Sigmoid colon (tissue), 4 donors: ENCODE data around the gene SDK1.

Experiments used
- CTCF ChIP-seq, 4 experiments: fragments of 450-650 bp in 3 of 4; fragments of 200-600 bp in 1 of 4; IDR thresholded peaks; one replicate each; pipeline ENCODE4 v1.5.1; 2016 to 2019; ENCODE audit warnings: antibody characterized with exemption in 4 of 4, mild to moderate bottlenecking in 3 of 4, moderate library complexity in 2 of 4
- EP300 ChIP-seq, 4 donors: sonication (generic); formaldehyde crosslinking; IDR thresholded peaks; one replicate each; pipeline ENCODE4 v1.6.1; 2017; ENCODE audit warnings: antibody characterized with exemption in 4 of 4
- POLR2A ChIP-seq, 2 donors: fragments of 450-650 bp; IDR thresholded peaks; one replicate each; pipeline ENCODE4 v1.6.1; 2016; ENCODE audit warnings: antibody characterized with exemption in 2 of 2, mild to moderate bottlenecking in 2 of 2, moderate library complexity in 2 of 2
- POLR2AphosphoS5 ChIP-seq, 4 donors: sonication (generic); formaldehyde crosslinking; IDR thresholded peaks; one replicate each; pipeline ENCODE4 v1.6.1; 2017; ENCODE audit warnings: antibody characterized with exemption in 4 of 4

DNA sequence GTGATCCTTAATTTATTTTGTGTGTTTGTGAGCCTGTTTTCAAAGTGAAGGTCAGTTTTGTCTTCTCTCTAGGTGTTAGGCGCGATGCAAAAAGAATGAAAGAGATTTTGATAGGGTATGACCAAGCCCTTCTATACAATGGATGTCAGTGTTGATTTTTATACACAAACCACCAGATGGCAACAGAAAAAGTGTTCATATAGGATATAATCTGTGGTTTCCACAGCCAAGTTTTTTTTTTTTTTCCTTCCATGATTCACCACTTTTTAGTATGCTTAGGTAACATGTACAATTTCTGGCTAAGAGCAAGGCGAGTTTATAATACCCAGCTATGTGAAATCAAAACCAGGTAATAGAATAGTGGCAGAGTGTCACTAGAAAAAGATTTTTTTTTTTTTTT is 8.1 kb downstream of the SDK1 start:
- TF ChIP-seq CTCF (IDR thresholded peaks at IDR 0.05) (no peak), POLR2AphosphoS5 (IDR thresholded peaks at IDR 0.05) (no peak), EP300 (IDR thresholded peaks at IDR 0.05) (no peak), POLR2A (IDR thresholded peaks at IDR 0.05) (no peak)
